GM23248 (cell line): ENCODE measurements around the gene BRINP1. TPM values are rescaled to one million over a fixed set of nuclear protein-coding genes. Genes with fewer than 3 reads are reported as not detected.

Experiments
- DNase-seq: peaks from one replicate; pipeline ENCODE4 v3.0.0-alpha.2; 2015
- H2AFZ ChIP-seq: fragments of 200-600 bp; sonication (generic); 2 replicates; pipeline ENCODE4 v1.6.1; 2016; ENCODE audit warnings: antibody characterized with exemption
- H3F3A ChIP-seq: fragments of 200-600 bp; sonication (generic); 2 replicates; pipeline ENCODE4 v1.6.1; 2016; ENCODE audit warnings: mild to moderate bottlenecking, antibody characterized with exemption, mixed run types; ENCODE audit not compliant: insufficient read depth
- H3K27ac ChIP-seq: fragments of 200-600 bp; sonication (generic); 2 replicates; pipeline ENCODE4 v1.5.1; 2016; ENCODE audit warnings: mild to moderate bottlenecking
- H3K27me3 ChIP-seq: fragments of 200-600 bp; sonication (generic); replicated peaks from 2 replicates; pipeline ENCODE4 v1.6.1; 2016; ENCODE audit warnings: mild to moderate bottlenecking; ENCODE audit not compliant: insufficient read depth
- H3K36me3 ChIP-seq: fragments of 200-600 bp; sonication (generic); 2 replicates; pipeline ENCODE4 v1.6.1; 2016; ENCODE audit warnings: low read depth, mild to moderate bottlenecking
- H3K4me1 ChIP-seq: fragments of 200-600 bp; sonication (generic); 2 replicates; pipeline ENCODE4 v1.6.1; 2016; ENCODE audit warnings: mild to moderate bottlenecking; ENCODE audit not compliant: insufficient read depth
- H3K4me2 ChIP-seq: fragments of 200-600 bp; sonication (generic); one replicate; pipeline ENCODE4 v1.6.1; 2016; ENCODE audit warnings: mild to moderate bottlenecking; ENCODE audit not compliant: unreplicated experiment
- H3K4me3 ChIP-seq: fragments of 200-600 bp; sonication (generic); 2 replicates; pipeline ENCODE4 v1.5.1; 2016; ENCODE audit warnings: mild to moderate bottlenecking
- H3K79me2 ChIP-seq: fragments of 200-600 bp; sonication (generic); 2 replicates; pipeline ENCODE4 v1.6.1; 2016; ENCODE audit warnings: mild to moderate bottlenecking; ENCODE audit not compliant: insufficient read depth
- H3K9ac ChIP-seq: fragments of 200-600 bp; sonication (generic); 2 replicates; pipeline ENCODE4 v1.6.1; 2016; ENCODE audit warnings: mild to moderate bottlenecking
- H3K9me2 ChIP-seq: fragments of 200-600 bp; sonication (generic); 2 replicates; pipeline ENCODE4 v1.6.1; 2016; ENCODE audit warnings: mixed run types, mild to moderate bottlenecking, moderate library complexity; ENCODE audit not compliant: insufficient read depth
- H3K9me3 ChIP-seq: fragments of 200-600 bp; sonication (generic); one replicate; pipeline ENCODE4 v1.6.1; 2017; ENCODE audit warnings: low read depth
- H4K20me1 ChIP-seq: fragments of 200-600 bp; sonication (generic); 2 replicates; pipeline ENCODE4 v1.6.0; 2016; ENCODE audit not compliant: insufficient read depth
- EZH2 ChIP-seq: fragments of 200-600 bp; sonication (generic); IDR thresholded peaks from 2 replicates; pipeline ENCODE4 v1.6.1; 2018; ENCODE audit warnings: antibody characterized with exemption, mild to moderate bottlenecking; ENCODE audit not compliant: insufficient read depth, poor library complexity, severe bottlenecking
- EZH2phosphoT487 ChIP-seq: fragments of 200-600 bp; sonication (generic); IDR thresholded peaks from 2 replicates; pipeline ENCODE4 v1.6.1; 2018; ENCODE audit warnings: antibody characterized with exemption, moderate library complexity, mild to moderate bottlenecking, low read depth; ENCODE audit not compliant: insufficient read depth
- WGBS, 2 experiments: methylation state at CpG; one replicate each; pipeline ENCODE4 v1.1.6; 2015 to 2017; ENCODE audit warnings: low lambda C conversion rate in 2 of 2, low coverage in 1 of 2; ENCODE audit errors: missing lambda C conversion rate in 2 of 2; 5-methylcytosine and 5-hydroxymethylcytosine counted together
- in situ Hi-C: fragments of 300-500 bp; cut with MboI; formaldehyde crosslinking; loops from 2 replicates; pipeline ENCODE4 v1.15.0; 2020
- polyA plus RNA-seq: library from polyadenylated mRNA; unstranded; fragments of >200 nt; fragmentation: Nextera tagmentation; extraction: Ambion mirVana; gene quantifications from 2 replicates; pipeline ENCODE4 v1.2.1, GENCODE V29; 2016
- total RNA-seq: library from RNA; depleted of rRNA; stranded (reverse); fragments of >200 nt; shearing (Covaris generic); gene quantifications from 2 replicates; pipeline ENCODE4 v1.2.3, GENCODE V29; 2014

The BRINP1 gene
- total and polyA plus RNA-seq, 2 experiments from 2014 or later: 6.0 to 9.0 TPM

DNA sequence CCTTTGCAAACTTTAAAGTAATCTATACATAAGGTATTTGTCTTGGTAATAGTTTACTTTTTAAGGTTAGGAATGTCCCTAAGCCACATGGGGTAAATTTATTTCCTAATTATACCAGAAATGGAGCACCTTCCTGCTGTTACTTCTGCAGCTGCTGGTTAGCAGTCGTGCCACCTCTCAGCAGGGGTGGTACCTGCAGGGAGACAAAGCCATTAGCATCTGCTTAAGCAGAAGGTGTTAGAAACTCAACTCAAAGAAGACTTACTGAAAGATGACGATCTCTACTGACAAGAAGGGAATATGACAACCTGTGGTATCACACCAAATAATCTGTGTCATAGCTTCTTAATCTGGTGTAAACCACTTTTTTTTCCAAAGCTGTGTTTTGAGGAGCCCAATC lies 173.7 kb downstream of the BRINP1 start:
- H3K4me3 ChIP-seq: no peak overlapping the region
- H3K4me2 ChIP-seq: no peak overlapping the region
- no peaks in the 10 kb centered on the region for H3K36me3 ChIP-seq
- in situ Hi-C loops: no loop called here
- H2AFZ ChIP-seq: no peak overlapping the region
- no peaks in the 10 kb centered on the region for H3K4me1 ChIP-seq
- no peak for DNase-seq
- TF ChIP-seq EZH2phosphoT487: no peak
- TF ChIP-seq EZH2: no peak
- no peaks in the 10 kb centered on the region for H3F3A ChIP-seq
- no peaks in the 10 kb centered on the region for H4K20me1 ChIP-seq
- H3K27ac ChIP-seq: no peak overlapping the region
- H3K9ac ChIP-seq: no peak overlapping the region
- 28 to 40% methylated on average over 2 of the region's 2 CpGs for WGBS, 2 experiments
- H3K9me3 ChIP-seq: no peaks in the 10 kb centered on the region
- H3K27me3 ChIP-seq: no peaks in the 10 kb centered on the region
- H3K79me2 ChIP-seq: no peaks in the 10 kb centered on the region
- H3K9me2 ChIP-seq: no peaks in the 10 kb centered on the region

DNA sequence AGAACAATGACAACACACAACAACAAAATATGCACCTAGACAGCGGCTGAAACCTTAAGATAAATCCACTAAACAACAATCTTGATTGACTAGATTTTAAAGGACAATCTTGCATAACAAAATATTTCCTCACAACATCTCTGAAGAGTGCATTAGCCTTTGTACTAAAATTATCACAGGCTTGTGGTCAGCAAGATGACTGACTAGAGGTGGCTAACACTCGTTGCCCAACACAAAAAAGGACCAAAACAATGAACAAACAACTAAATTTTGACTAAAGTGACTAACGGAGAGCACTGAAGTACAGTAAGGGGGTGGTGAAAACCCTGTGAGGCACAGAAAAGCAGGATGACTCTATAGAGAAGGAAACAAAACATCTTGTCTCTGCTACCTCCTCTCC lies 183.9 kb downstream of the BRINP1 start:
- Histone ChIP-seq H3K36me3 (no peaks in the 10 kb centered on the region), H3K4me3 (no peak overlapping the region), H3F3A (no peaks in the 10 kb centered on the region), H3K9me3 (no peaks in the 10 kb centered on the region), H3K4me2 (no peak overlapping the region), H3K4me1 (no peaks in the 10 kb centered on the region), H3K79me2 (no peaks in the 10 kb centered on the region), H2AFZ (no peak overlapping the region), H3K9me2 (no peaks in the 10 kb centered on the region), H3K27me3 (no peaks in the 10 kb centered on the region), H3K27ac (no peak overlapping the region), H4K20me1 (no peaks in the 10 kb centered on the region), H3K9ac (no peak overlapping the region)
- 18 to 21% methylated on average over 3 of the region's 3 CpGs for WGBS, 2 experiments
- DNase-seq: peak; percentile 52
- in situ Hi-C loops: no loop called here
- TF ChIP-seq EZH2phosphoT487: no peak
- no peak for TF ChIP-seq EZH2

DNA sequence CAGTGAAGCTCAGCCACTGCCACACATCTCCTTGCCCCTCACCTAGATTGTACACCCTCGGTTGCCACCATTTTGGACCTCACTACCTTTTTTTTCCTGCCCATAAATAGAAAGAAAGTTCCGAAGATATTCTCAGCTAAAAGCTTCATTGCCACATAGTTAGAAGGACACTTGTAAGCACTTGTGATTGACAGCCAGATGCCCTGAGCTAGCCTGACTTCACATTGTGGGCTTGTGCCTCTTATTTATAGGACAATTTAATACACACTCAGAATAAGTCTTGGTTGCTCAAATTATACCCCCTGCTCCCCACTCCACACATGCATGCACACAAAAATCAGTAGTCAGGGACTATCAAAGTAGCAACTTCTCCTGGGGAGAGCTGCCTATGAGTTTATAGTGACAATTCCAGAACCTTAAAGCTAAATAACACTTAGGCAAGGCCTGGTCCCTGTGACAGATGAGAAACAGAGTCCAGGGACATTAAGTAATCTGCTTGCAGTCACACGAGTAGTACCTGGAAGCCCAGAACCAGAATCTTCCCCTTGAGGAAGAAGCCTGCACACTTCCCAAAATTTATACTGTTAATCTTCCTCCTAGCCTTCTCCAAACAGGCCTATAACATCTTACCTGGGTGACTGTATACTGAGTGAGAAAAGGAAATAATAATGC lies 184.8 kb downstream of the BRINP1 start:
- H3K27me3 ChIP-seq: no peaks in the 10 kb centered on the region
- H3K4me2 ChIP-seq: no peak overlapping the region
- no peaks in the 10 kb centered on the region for H3K9me3 ChIP-seq
- in situ Hi-C loops: no loop called here
- H3K36me3 ChIP-seq: no peaks in the 10 kb centered on the region
- H3F3A ChIP-seq: no peaks in the 10 kb centered on the region
- no peaks in the 10 kb centered on the region for H3K4me1 ChIP-seq
- H2AFZ ChIP-seq: no peak overlapping the region
- 43% methylated on average over 3 of the region's 3 CpGs for WGBS, 2 experiments
- no peak for TF ChIP-seq EZH2
- no peak for TF ChIP-seq EZH2phosphoT487
- H3K4me3 ChIP-seq: no peak overlapping the region
- no peak for DNase-seq
- no peaks in the 10 kb centered on the region for H3K9me2 ChIP-seq
- H3K27ac ChIP-seq: no peak overlapping the region
- H3K79me2 ChIP-seq: no peaks in the 10 kb centered on the region
- no peak overlapping the region for H3K9ac ChIP-seq
- H4K20me1 ChIP-seq: no peaks in the 10 kb centered on the region

DNA sequence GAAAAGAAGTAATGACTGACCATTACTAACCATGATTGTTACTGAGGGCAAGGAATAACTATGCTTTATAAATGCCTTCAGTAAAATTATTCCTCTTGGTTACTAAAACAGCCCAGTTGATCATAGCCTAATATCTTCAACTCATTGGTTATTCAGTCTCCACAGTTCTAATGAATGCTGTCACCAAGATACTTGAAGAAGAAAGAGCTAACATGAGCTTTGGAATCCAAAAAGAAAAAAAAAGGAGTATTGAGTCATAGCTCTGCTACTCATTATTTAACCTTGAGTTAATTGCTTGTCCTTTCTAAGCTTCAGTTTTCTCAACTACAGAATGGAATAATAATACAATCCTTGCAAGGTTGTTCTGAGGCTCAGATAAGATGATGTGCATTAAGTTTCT lies 187.7 kb downstream of the BRINP1 start:
- no peak overlapping the region for H3K27ac ChIP-seq
- no peaks in the 10 kb centered on the region for H3K79me2 ChIP-seq
- in situ Hi-C loops: no loop called here
- no peak for TF ChIP-seq EZH2phosphoT487
- TF ChIP-seq EZH2: no peak
- H3K4me2 ChIP-seq: no peak overlapping the region
- no peaks in the 10 kb centered on the region for H3K27me3 ChIP-seq
- H3K4me3 ChIP-seq: no peak overlapping the region
- H3K9me2 ChIP-seq: no peaks in the 10 kb centered on the region
- no peaks in the 10 kb centered on the region for H3K36me3 ChIP-seq
- no peaks in the 10 kb centered on the region for H3K9me3 ChIP-seq
- no peaks in the 10 kb centered on the region for H3F3A ChIP-seq
- H2AFZ ChIP-seq: no peak overlapping the region
- no peaks in the 10 kb centered on the region for H4K20me1 ChIP-seq
- no peak overlapping the region for H3K9ac ChIP-seq
- DNase-seq: peak; percentile 17
- H3K4me1 ChIP-seq: no peaks in the 10 kb centered on the region

DNA sequence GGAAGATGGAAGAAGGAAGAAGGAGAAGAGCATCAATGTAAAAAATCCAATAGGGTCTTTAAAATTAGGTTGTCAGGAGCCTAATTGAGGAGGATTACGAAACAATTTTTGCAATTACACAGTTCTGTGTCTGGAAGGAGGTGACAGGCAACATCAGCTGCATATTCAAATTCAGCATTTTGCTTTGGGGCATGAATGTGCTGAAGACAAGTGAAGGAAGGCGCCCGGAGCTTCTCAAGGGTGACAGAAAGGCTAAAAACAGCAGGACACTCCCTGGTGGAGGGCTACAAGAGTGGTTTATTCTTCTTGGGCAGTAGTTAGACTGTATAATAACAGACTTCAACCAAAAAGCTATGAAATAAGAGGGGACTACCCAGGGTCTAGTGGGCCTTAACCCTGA lies 188.3 kb downstream of the BRINP1 start:
- no peaks in the 10 kb centered on the region for H3K4me1 ChIP-seq
- 42 to 50% methylated on average over 3 of the region's 3 CpGs for WGBS, 2 experiments
- H3K9ac ChIP-seq: no peak overlapping the region
- no peaks in the 10 kb centered on the region for H3K27me3 ChIP-seq
- H3K4me2 ChIP-seq: no peak overlapping the region
- no peaks in the 10 kb centered on the region for H3F3A ChIP-seq
- no peak for DNase-seq
- H3K79me2 ChIP-seq: no peaks in the 10 kb centered on the region
- H3K27ac ChIP-seq: no peak overlapping the region
- H4K20me1 ChIP-seq: no peaks in the 10 kb centered on the region
- no peaks in the 10 kb centered on the region for H3K36me3 ChIP-seq
- in situ Hi-C loops: no loop called here
- no peak for TF ChIP-seq EZH2
- no peak for TF ChIP-seq EZH2phosphoT487
- no peak overlapping the region for H2AFZ ChIP-seq
- H3K4me3 ChIP-seq: no peak overlapping the region
- no peaks in the 10 kb centered on the region for H3K9me2 ChIP-seq
- no peaks in the 10 kb centered on the region for H3K9me3 ChIP-seq
